ENCODE data around the gene PEX10.
"Not testable (repeated sequence)": the region's sequence is repeated elsewhere in the genome, so short reads cannot be mapped to it uniquely, and the experiment has no call there.

PEX10 gene

DNA sequence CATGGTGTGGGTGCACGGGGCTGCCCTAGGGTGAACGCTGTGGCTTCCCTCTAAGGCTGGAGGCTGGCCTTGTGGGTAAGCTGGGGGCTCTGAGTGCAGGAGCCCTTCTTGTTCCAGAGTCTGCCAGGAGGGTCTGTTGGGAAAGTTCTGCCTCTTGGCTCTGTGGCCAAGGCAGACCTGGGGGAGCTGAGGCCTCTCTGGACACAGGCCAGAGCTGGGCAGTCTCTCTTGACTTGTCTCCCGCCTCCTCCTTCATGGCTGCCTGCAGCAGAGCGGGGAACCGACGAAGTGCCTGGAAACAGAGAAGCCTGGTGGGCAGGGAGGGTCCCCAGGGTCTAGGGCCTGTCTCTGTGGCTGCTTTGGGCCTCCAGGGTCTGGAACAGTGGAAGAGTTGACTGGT lies 30.3 kb upstream of the PEX10 start:
- no peak for DNase-seq

GRCh38 chr1:2441746-2442145 lies 29.4 kb upstream of the PEX10 start:
- DNase-seq: no peak

DNA sequence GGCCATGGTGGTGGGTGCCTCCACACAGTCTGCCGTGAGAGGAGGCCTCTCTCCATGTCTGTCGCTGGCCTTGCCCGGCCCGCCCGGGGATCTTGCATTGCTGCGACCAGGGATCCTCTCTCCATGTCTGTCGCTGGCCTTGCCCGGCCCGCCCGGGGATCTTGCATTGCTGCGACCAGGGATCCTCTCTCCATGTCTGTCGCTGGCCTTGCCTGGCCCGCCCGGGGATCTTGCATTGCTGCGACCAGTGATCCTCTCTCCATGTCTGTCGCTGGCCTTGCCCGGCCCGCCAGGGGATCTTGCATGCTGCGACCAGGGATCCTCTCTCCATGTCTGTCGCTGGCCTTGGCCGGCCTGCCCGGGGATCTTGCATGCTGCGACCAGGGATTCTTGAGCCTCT lies 28.0 kb upstream of the PEX10 start:
- not testable (repeated sequence) for DNase-seq

DNA sequence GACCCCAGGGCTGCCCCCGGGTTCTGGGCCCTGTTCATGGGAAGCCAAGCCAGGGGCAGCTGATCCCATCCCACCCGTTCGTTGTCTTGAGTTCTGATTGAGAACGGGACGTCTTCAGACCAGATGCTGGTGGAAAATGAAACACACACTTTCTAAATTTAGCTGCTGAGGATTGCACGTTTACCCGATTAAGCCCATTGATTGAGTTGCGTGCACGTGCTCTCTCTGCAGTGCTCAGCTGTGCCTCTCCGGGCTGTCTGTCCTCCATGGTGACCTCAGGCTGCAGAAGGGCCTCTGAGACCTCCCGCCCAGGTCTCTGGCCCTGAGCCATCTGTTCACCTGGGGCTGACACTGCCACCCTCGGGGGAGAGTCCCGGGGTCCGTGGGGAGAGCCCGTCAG lies 27.0 kb upstream of the PEX10 start:
- DNase-seq: no peak

DNA sequence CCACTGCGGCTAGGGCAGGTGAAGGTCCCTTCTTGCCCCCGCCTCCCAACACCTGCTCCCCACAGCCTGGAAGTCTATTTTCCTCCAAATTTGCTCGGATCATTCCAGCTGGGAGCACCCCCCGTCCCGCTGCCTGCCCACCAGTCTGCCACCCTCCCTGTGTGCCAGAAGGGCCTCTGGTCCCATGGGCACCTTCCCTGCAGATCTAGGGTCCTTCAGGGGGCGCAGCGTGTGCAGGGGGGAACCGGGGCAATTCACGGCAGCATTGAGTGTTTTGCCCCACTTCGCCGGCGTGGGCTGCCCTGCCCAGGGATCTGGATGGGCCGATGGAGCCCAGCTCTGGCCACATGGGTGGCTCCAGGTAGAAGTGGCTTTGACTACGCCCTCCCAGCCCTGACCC lies 26.3 kb upstream of the PEX10 start:
- DNase-seq: no peak

GRCh38 chr1:2438038-2438437 lies 25.7 kb upstream of the PEX10 start:
- no peak for DNase-seq

DNA sequence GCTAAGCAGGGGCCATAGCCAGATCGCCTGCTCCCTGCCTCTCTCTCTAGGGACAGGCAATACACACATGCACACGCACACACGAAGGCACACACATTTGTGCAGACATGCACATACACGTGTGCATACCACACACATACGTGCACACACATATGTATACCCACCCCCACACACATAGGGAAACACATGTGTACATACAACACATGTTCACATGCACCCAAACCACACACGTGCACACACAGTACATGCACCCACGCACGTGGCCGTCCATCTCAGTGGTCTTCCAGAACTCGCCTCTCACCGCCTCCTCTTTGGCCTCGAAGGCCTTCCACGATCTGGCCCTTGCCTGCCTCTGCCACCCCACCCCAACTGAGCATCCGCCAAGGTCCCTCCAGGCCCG lies 25.3 kb upstream of the PEX10 start:
- DNase-seq: no peak

GRCh38 chr1:2436876-2437275 lies 24.5 kb upstream of the PEX10 start:
- no peak for DNase-seq

GRCh38 chr1:2435746-2436355 lies 23.5 kb upstream of the PEX10 start:
- DNase-seq: no peak

DNA sequence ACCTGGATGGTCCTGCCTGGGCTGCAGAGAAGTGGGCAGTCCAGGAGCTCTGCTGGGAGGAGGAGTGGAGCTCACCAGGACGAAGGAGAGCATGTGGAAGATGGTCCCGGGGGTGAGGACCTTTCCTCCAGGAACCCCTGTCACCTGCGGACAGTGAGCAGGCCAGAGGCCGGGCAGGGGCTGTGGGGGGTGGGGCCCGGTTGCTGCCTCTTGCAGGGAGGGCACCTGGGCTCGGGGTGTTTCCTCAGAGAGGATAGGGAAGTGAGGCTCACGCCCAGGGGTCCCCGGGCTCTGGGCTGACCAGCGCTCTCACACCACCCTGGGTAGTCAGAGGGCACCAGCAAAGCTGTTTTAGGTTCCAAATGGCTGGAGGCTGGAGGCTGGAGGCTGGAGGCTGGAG lies 22.7 kb upstream of the PEX10 start:
- DNase-seq: no peak

- no peak for DNase-seq
Measured at GRCh38 chr1:2433936-2434655, 21.7 kb upstream of the PEX10 start.

- DNase-seq: no peak
Measured at GRCh38 chr1:2433196-2433595, 20.8 kb upstream of the PEX10 start.

- no peak for DNase-seq
Measured at GRCh38 chr1:2432441-2432844, 20.1 kb upstream of the PEX10 start.

- no peak for DNase-seq
Measured at GRCh38 chr1:2431518-2431917, 19.2 kb upstream of the PEX10 start.

DNA sequence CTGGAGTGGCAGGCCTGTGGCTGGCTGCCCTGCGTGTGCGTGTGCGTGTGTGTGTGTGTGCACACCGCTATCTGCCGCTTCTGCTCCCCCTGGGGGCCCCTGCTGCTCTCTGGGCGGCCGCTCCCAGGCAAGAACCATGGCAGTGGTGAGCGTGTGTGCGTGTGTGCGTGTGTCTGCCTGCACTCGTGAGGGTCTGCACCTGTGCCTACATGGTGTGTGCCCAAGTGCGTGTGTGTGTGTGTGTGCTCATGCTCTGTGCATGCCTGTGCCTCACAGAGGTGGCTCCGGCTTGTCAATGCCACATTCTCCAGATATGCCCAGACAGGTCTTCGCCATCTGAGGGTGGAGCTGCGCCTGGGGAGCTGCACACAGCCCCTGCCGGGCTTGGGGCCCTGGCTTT lies 18.7 kb upstream of the PEX10 start:
- DNase-seq: no peak

- DNase-seq: no peak
Measured at GRCh38 chr1:2430592-2430973, 18.2 kb upstream of the PEX10 start.

DNA sequence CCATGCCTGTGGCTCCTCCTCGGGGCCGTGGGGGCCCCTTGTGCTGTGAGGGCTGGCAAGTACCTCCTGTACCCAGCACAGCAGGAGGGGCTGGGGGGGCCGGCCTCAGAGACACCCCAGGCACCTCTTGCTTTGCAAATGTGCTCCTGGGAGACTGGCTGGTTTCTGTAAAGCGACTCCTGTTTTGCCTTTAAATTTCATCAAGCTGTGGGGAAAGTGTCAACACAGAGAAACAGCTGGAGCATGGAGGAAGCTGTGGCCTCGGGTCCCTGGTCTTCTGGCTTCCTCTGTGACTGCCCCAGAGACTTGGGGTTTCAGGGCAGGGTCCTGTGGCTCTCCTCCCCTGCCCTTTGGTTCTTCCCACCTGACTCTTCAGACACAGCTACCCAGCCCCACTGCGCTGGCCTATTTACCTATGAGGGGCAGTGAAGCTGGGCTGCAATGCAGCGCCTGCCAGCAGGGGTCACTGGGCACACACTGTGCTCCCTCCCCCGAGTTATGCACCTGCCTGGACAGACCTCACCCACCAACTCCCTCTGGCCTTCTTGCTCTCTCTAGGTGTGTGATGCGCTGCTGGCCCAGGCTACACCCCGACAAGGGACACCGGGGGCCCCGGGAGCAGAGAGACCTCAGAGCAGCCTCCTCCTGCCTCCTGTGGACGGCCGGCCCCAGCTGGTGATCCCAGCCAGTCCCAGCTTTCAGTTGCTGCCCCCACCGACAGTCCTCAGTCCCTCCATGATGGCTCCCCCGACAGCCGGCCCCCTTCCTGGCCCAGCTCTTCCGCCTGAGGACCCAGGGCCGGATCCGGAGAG lies 17.6 kb upstream of the PEX10 start:
- no peak for DNase-seq

- no peak for DNase-seq
Measured at GRCh38 chr1:2428490-2428889, 16.1 kb upstream of the PEX10 start.

DNA sequence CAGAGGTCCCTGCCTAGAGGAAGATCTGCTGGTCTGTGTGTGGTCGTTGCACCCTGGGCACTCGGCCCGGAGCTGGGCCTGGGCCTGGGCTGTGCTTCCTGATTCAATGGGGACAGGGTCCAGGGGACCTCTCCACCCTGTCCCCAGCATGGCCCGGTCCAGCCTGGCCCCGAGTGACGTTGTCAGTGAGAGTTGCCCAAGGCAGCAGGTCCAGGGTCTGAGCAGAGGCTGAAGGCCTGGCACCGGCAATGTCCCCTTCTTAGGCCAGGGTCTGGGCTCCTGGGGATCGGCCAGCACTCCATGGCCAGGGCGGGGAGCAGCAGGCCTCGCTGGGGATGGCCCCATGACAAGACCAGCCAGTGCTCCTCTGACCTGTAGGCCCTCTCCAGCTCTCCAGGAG lies 15.6 kb upstream of the PEX10 start:
- DNase-seq: no peak

DNA sequence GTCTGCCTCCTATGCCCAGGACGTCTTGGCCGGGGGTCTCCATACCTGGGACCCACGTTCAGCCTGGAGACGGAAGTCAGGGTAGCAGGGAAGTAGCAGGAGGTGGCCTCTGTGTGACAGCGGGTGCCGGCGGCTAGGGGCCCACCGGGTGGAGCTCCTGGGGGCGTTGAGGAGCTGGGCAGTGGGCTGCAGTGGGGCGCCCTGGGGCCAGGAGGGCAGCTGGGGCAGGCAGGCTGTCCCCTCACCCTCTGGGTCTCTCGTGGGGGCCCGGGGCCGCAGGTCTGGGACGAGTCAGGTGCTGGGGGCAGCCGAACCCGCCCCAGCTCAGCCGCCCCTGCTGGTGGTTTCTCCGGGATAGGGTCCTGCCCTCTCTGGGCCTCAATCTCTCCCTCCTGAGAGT lies 14.7 kb upstream of the PEX10 start:
- DNase-seq: no peak

DNA sequence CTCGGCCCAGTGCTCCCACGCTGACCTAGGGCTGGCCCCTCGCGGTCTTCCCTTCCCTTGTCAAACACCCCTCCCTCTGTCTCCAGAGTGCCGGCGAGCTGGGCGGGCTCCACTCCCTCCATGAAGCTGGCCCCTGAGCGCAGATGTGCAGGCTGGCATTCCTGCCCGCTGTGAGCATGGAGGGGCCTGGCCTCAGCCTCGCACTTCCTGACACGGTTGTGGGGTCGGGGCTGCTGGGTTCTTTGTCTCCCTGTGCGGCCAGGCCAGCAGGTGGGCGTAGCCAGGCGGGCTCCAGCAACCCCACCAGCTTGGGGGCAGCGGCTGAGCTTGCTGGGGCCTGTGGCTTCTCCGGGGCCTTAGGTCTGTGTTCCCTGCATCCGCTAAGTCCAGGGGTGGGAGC lies 14.2 kb upstream of the PEX10 start:
- no peak for DNase-seq

- no peak for DNase-seq
Measured at GRCh38 chr1:2425892-2426291, 13.5 kb upstream of the PEX10 start.

- DNase-seq: no peak
Measured at GRCh38 chr1:2422523-2422922, 10.2 kb upstream of the PEX10 start.

GRCh38 chr1:2419416-2419815 lies 7.1 kb upstream of the PEX10 start:
- no peak for DNase-seq

All from fibroblast of upper back skin (primary cell).